Liver (tissue), 9 donors: Measurements from ENCODE around the gene LRRC49. TPM values are rescaled to one million over a fixed set of nuclear protein-coding genes. Genes with fewer than 3 reads are reported as not detected.

Experiments
- DNase-seq: peaks from one replicate; pipeline ENCODE4 v3.0.0-alpha.2; 2017; ENCODE audit warnings: low spot score
- H3K27ac ChIP-seq, 2 donors: one replicate each; pipeline ENCODE4 v1.7.0; 2013; ENCODE audit warnings: inconsistent platforms in 2 of 2, low read length in 2 of 2, control low read depth in 1 of 2, low read depth in 1 of 2, mild to moderate bottlenecking in 1 of 2
- H3K27me3 ChIP-seq, 4 donors: one replicate each; pipeline versions ENCODE4 v1.6.1 to v1.7.0; 2013; ENCODE audit warnings: low read length in 3 of 4, inconsistent platforms in 1 of 4, mild to moderate bottlenecking in 1 of 4, moderate library complexity in 1 of 4; ENCODE audit not compliant: control insufficient read depth in 4 of 4, insufficient read depth in 4 of 4
- H3K36me3 ChIP-seq, 4 donors: one replicate each; pipeline versions ENCODE4 v1.6.1 to v1.7.0; 2013; ENCODE audit warnings: low read length in 3 of 4, mild to moderate bottlenecking in 3 of 4, low read depth in 1 of 4, moderate library complexity in 1 of 4; ENCODE audit not compliant: control insufficient read depth in 4 of 4, insufficient read depth in 3 of 4
- H3K4me1 ChIP-seq, 4 donors: one replicate each; pipeline versions ENCODE4 v1.6.1 to v1.7.0; 2013; ENCODE audit warnings: low read length in 3 of 4, mild to moderate bottlenecking in 3 of 4, moderate library complexity in 1 of 4; ENCODE audit not compliant: control insufficient read depth in 4 of 4, insufficient read depth in 4 of 4
- H3K4me3 ChIP-seq, 3 donors: one replicate each; pipeline versions ENCODE4 v1.6.1 to v1.7.0; 2013; ENCODE audit warnings: low read length in 3 of 3, control low read depth in 1 of 3, low read depth in 1 of 3, mild to moderate bottlenecking in 1 of 3
- H3K9ac ChIP-seq, 2 donors: one replicate each; pipeline ENCODE4 v1.7.0; 2013; ENCODE audit warnings: low read length in 2 of 2, mild to moderate bottlenecking in 2 of 2, moderate library complexity in 2 of 2, control low read depth in 1 of 2, low read depth in 1 of 2
- H3K9me3 ChIP-seq, 4 donors: one replicate each; pipeline versions ENCODE4 v1.6.1 to v1.7.0; 2013; ENCODE audit warnings: low read length in 3 of 4; ENCODE audit not compliant: control insufficient read depth in 4 of 4
- ATF3 ChIP-seq: IDR thresholded peaks from 2 replicates; pipeline ENCODE4 v1.6.1; 2016; ENCODE audit warnings: antibody characterized with exemption
- CTCF ChIP-seq: fragments of 150-350 bp; IDR thresholded peaks from 2 replicates; pipeline ENCODE4 v1.5.1; 2017; ENCODE audit warnings: improper control_type of control experiment, low read depth, low read length; ENCODE audit not compliant: missing input control
- FOXA1 ChIP-seq: IDR thresholded peaks from 2 replicates; pipeline ENCODE4 v1.6.1; 2016; ENCODE audit warnings: antibody characterized with exemption
- FOXA2 ChIP-seq: IDR thresholded peaks from 2 replicates; pipeline ENCODE4 v1.6.1; 2016; ENCODE audit warnings: antibody characterized with exemption
- GABPA ChIP-seq, 2 donors: IDR thresholded peaks in 1 of 2; conservative IDR thresholded peaks in 1 of 2; 2 replicates each; pipeline ENCODE4 v1.6.1; 2016; ENCODE audit warnings: antibody characterized with exemption in 2 of 2, mild to moderate bottlenecking in 1 of 2, moderate library complexity in 1 of 2
- HNF4A ChIP-seq, 2 donors: conservative IDR thresholded peaks; 2 replicates each; pipeline ENCODE4 v1.6.1; 2016; ENCODE audit warnings: antibody characterized with exemption in 2 of 2, mild to moderate bottlenecking in 2 of 2
- HNF4G ChIP-seq: IDR thresholded peaks from 2 replicates; pipeline ENCODE4 v1.6.1; 2016; ENCODE audit warnings: antibody characterized with exemption
- JUND ChIP-seq, 2 donors: IDR thresholded peaks; 2 replicates each; pipeline ENCODE4 v1.6.1; 2016; ENCODE audit warnings: antibody characterized with exemption in 2 of 2
- MAX ChIP-seq: IDR thresholded peaks from 2 replicates; pipeline ENCODE4 v1.6.1; 2016; ENCODE audit warnings: antibody characterized with exemption
- NR2F2 ChIP-seq: IDR thresholded peaks from 2 replicates; pipeline ENCODE4 v1.6.1; 2016; ENCODE audit warnings: antibody characterized with exemption
- RAD21 ChIP-seq, 2 donors: IDR thresholded peaks; 2 replicates each; pipeline ENCODE4 v1.6.1; 2016; ENCODE audit warnings: antibody characterized with exemption in 2 of 2, mild to moderate bottlenecking in 2 of 2
- RXRA ChIP-seq, 2 donors: IDR thresholded peaks; 2 replicates each; pipeline ENCODE4 v1.6.1; 2017 to 2018; ENCODE audit warnings: antibody characterized with exemption in 2 of 2, mild to moderate bottlenecking in 1 of 2
- SP1 ChIP-seq: IDR thresholded peaks from 2 replicates; pipeline ENCODE4 v1.6.1; 2018; ENCODE audit warnings: antibody characterized with exemption, mild to moderate bottlenecking
- TAF1 ChIP-seq: conservative IDR thresholded peaks from 2 replicates; pipeline ENCODE4 v1.6.1; 2016; ENCODE audit warnings: antibody characterized with exemption, mild to moderate bottlenecking
- YY1 ChIP-seq: IDR thresholded peaks from 2 replicates; pipeline ENCODE4 v1.6.1; 2016; ENCODE audit warnings: antibody characterized with exemption, mild to moderate bottlenecking
- ZBTB33 ChIP-seq: IDR thresholded peaks from 2 replicates; pipeline ENCODE4 v1.6.1; 2016; ENCODE audit warnings: antibody characterized with exemption
- WGBS: extraction: QIAGEN DNeasy Blood & Tissue Kit; methylation state at CpG from one replicate; pipeline ENCODE4 v1.1.7; 2013; 5-methylcytosine and 5-hydroxymethylcytosine counted together
- polyA plus RNA-seq, 2 donors: library from polyadenylated mRNA; stranded (reverse) in 1 of 2; unstranded in 1 of 2; fragments of 200-250 nt in 1 of 2; fragments of >200 nt in 1 of 2; fragmentation: Nextera tagmentation in 1 of 2; extraction: Ambion mirVana in 1 of 2; gene quantifications; one replicate each; pipeline versions ENCODE4 v1.2.1 to v1.2.3, GENCODE V29; 2013 to 2015
- total RNA-seq, 2 donors: library from RNA; depleted of rRNA; stranded (reverse); fragments of >200 nt; gene quantifications; one replicate each; pipeline ENCODE4 v1.2.3, GENCODE V29; 2014
- donor health status: healthy.
- donor health status: healthy.
- donor health status: healthy.
- donor health status: healthy.
- donor health status: healthy.

LRRC49 gene
- total and polyA plus RNA-seq, 4 donors: 0.20 to 1.1 (median 0.31) TPM

- TF ChIP-seq MAX (no peak), JUND (IDR thresholded peaks at IDR 0.05) (no peak), HNF4A (conservative IDR thresholded peaks at IDR 0.05) (no peak), NR2F2 (no peak), ZBTB33 (no peak), FOXA2 (no peak)
- no peak for DNase-seq
- H3K36me3 ChIP-seq: no peaks in the 10 kb centered on the region
- H3K27me3 ChIP-seq: no peaks in the 10 kb centered on the region
- no peak overlapping the region for H3K27ac ChIP-seq
- no peak overlapping the region for H3K9ac ChIP-seq
- no peaks in the 10 kb centered on the region for H3K4me1 ChIP-seq
- no peak overlapping the region for H3K4me3 ChIP-seq
- H3K9me3 ChIP-seq: no peaks in the 10 kb centered on the region
- 81% methylated on average over 1 of the region's 1 CpG for WGBS
Measured at GRCh38 chr15:71051539-71051938, 158.9 kb downstream of the LRRC49 start.

GRCh38 chr15:71052356-71052755, 159.7 kb downstream of the LRRC49 start:
- H3K4me1 ChIP-seq: no peaks in the 10 kb centered on the region
- no peak overlapping the region for H3K4me3 ChIP-seq
- DNase-seq: no peak
- H3K9ac ChIP-seq: no peak overlapping the region
- no peak overlapping the region for H3K27ac ChIP-seq
- no peaks in the 10 kb centered on the region for H3K9me3 ChIP-seq
- WGBS: 92% methylated on average over 2 of the region's 2 CpGs
- H3K36me3 ChIP-seq: no peaks in the 10 kb centered on the region
- no peaks in the 10 kb centered on the region for H3K27me3 ChIP-seq
- TF ChIP-seq FOXA2 (no peak), HNF4A (conservative IDR thresholded peaks at IDR 0.05) (no peak), MAX (no peak), ATF3 (no peak), RAD21 (IDR thresholded peaks at IDR 0.05) (no peak), YY1 (no peak), FOXA1 (no peak), GABPA (IDR thresholded peaks at IDR 0.05 in 1 of 2, conservative IDR thresholded peaks at IDR 0.05 in 1 of 2) (no peak), SP1 (no peak), NR2F2 (no peak), HNF4G (no peak), RXRA (IDR thresholded peaks at IDR 0.05) (no peak), ZBTB33 (no peak), TAF1 (no peak), CTCF (no peak)
